H1 (cell line): ENCODE data around the gene WDR53. TPM values are rescaled to one million over a fixed set of nuclear protein-coding genes. Genes with fewer than 3 reads are reported as not detected.

Source experiments
- CTCF ChIA-PET: fragments of 300-600 bp; sonication (Branson Sonifier 250); formaldehyde crosslinking; loops from one replicate; lab custom pipeline; 2021; ENCODE audit not compliant: partially characterized antibody; lab: Charles Lee
- POLR2A ChIA-PET: fragments of 300-600 bp; sonication (Branson Sonifier 250); formaldehyde crosslinking; loops from one replicate; lab custom pipeline; 2021; ENCODE audit warnings: inconsistent platforms; ENCODE audit not compliant: partially characterized antibody; lab: Charles Lee
- DNase-seq, 2 experiments: peaks; one replicate each; pipeline versions ENCODE4 v3.0.0 to v3.0.0-alpha.2; 2010 to 2022; ENCODE audit warnings: low spot score in 2 of 2, low read depth in 1 of 2, mixed read lengths in 1 of 2
- FAIRE-seq: peaks from 2 replicates; lab custom pipeline; 2011; peaks lifted over from hg19 to GRCh38; lab: Jason Lieb, UNC
- H2AFZ ChIP-seq: 2 replicates; pipeline ENCODE4 v1.8.1; 2012; ENCODE audit warnings: low read length, inconsistent platforms
- H2AK5ac ChIP-seq: 2 replicates; pipeline ENCODE4 v1.6.1; 2013; ENCODE audit warnings: low read depth, low read length
- H2BK120ac ChIP-seq: replicated peaks from 2 replicates; pipeline ENCODE3; 2013; ENCODE audit warnings: low read depth, low read length, inconsistent platforms
- H2BK12ac ChIP-seq: 2 replicates; pipeline ENCODE4 v1.6.1; 2013; ENCODE audit warnings: low read depth, low read length
- H2BK15ac ChIP-seq: 2 replicates; pipeline ENCODE4 v1.6.1; 2013; ENCODE audit warnings: low read length
- H2BK20ac ChIP-seq: 2 replicates; pipeline ENCODE4 v1.6.1; 2013; ENCODE audit warnings: low read length
- H2BK5ac ChIP-seq: 2 replicates; pipeline ENCODE4 v1.6.1; 2013; ENCODE audit warnings: low read depth, low read length
- H3K14ac ChIP-seq: 2 replicates; pipeline ENCODE4 v1.6.1; 2013; ENCODE audit warnings: inconsistent platforms; ENCODE audit not compliant: insufficient read length
- H3K18ac ChIP-seq: 2 replicates; pipeline ENCODE4 v1.6.1; 2013; ENCODE audit warnings: low read length; ENCODE audit errors: extremely low read depth
- H3K23ac ChIP-seq: 2 replicates; pipeline ENCODE4 v1.6.1; 2013; ENCODE audit warnings: inconsistent platforms; ENCODE audit not compliant: insufficient read length
- H3K23me2 ChIP-seq: 2 replicates; pipeline ENCODE4 v1.6.1; 2013; ENCODE audit warnings: low read depth, low read length
- H3K27ac ChIP-seq: 2 replicates; pipeline ENCODE4 v1.6.1; 2011; ENCODE audit warnings: low read depth, low read length, inconsistent platforms
- H3K27me3 ChIP-seq, 4 experiments: replicated peaks in 1 of 4; 1 replicate in 1 of 4; 2 replicates in 3 of 4; pipeline versions ENCODE4 v1.6.1 to v1.8.1; 2011 to 2013; ENCODE audit warnings: low read length in 3 of 4, mild to moderate bottlenecking in 3 of 4, inconsistent platforms in 2 of 4, mixed read lengths in 2 of 4, moderate library complexity in 1 of 4; ENCODE audit not compliant: control insufficient read depth in 3 of 4, insufficient read depth in 3 of 4; ENCODE audit errors: extremely low read depth in 1 of 4
- H3K36me3 ChIP-seq, 4 experiments: 2 replicates each; pipeline versions ENCODE4 v1.6.1 to v1.8.1; 2011 to 2013; ENCODE audit warnings: mild to moderate bottlenecking in 4 of 4, low read length in 3 of 4, moderate library complexity in 2 of 4, control low read depth in 1 of 4, inconsistent platforms in 1 of 4; ENCODE audit not compliant: insufficient read depth in 4 of 4, control insufficient read depth in 2 of 4
- H3K4ac ChIP-seq: replicated peaks from 2 replicates; pipeline ENCODE3; 2013; ENCODE audit warnings: low read length, low read depth, mixed read lengths, inconsistent platforms; ENCODE audit not compliant: insufficient read length
- H3K4me1 ChIP-seq, 4 experiments: replicated peaks in 1 of 4; 1 replicate in 1 of 4; 2 replicates in 3 of 4; pipeline versions ENCODE4 v1.6.1 to v1.8.1; 2011 to 2013; ENCODE audit warnings: low read length in 3 of 4, inconsistent platforms in 2 of 4, mixed read lengths in 1 of 4; ENCODE audit not compliant: insufficient read depth in 4 of 4, control insufficient read depth in 3 of 4
- H3K4me2 ChIP-seq, 2 experiments: 2 replicates each; pipeline versions ENCODE4 v1.6.1 to v1.8.1; 2011 to 2013; ENCODE audit warnings: low read depth in 2 of 2, low read length in 2 of 2, control low read depth in 1 of 2, inconsistent platforms in 1 of 2, mild to moderate bottlenecking in 1 of 2; ENCODE audit not compliant: insufficient read depth in 1 of 2
- H3K4me3 ChIP-seq, 4 experiments: fragments of 200-600, 300-600 bp in 1 of 4; sonication (generic), shearing (Covaris generic), sonication (Bioruptor Twin) in 1 of 4; 2 replicates each; pipeline versions ENCODE4 v1.5.1 to v1.8.1; 2011 to 2016; ENCODE audit warnings: low read length in 4 of 4, low read depth in 3 of 4, control low read depth in 2 of 4, inconsistent platforms in 2 of 4, mild to moderate bottlenecking in 2 of 4, mixed read lengths in 1 of 4, moderate library complexity in 1 of 4; ENCODE audit not compliant: insufficient read depth in 2 of 4; ENCODE audit errors: extremely low read depth in 1 of 4
- H3K56ac ChIP-seq: replicated peaks from 2 replicates; pipeline ENCODE3; 2013; ENCODE audit warnings: low read depth, mild to moderate bottlenecking, mixed read lengths, low read length, inconsistent platforms; ENCODE audit not compliant: insufficient read length
- H3K79me1 ChIP-seq: 2 replicates; pipeline ENCODE4 v1.6.1; 2013; ENCODE audit warnings: low read depth, low read length, control low read depth
- H3K79me2 ChIP-seq, 2 experiments: 2 replicates each; pipeline versions ENCODE4 v1.6.1 to v1.8.1; 2012 to 2013; ENCODE audit warnings: low read length in 2 of 2, mild to moderate bottlenecking in 2 of 2, inconsistent platforms in 1 of 2; ENCODE audit not compliant: insufficient read depth in 2 of 2, control insufficient read depth in 1 of 2
- H3K9ac ChIP-seq, 4 experiments: replicated peaks in 1 of 4; 1 replicate in 1 of 4; 2 replicates in 3 of 4; pipeline versions ENCODE4 v1.6.1 to v1.8.1; 2011 to 2013; ENCODE audit warnings: low read depth in 3 of 4, low read length in 3 of 4, control low read depth in 2 of 4, mild to moderate bottlenecking in 2 of 4, moderate library complexity in 2 of 4, inconsistent platforms in 1 of 4; ENCODE audit errors: extremely low read depth in 1 of 4
- H3K9me3 ChIP-seq, 2 experiments: 2 replicates each; pipeline versions ENCODE4 v1.6.1 to v1.8.1; 2012 to 2013; ENCODE audit warnings: mild to moderate bottlenecking in 2 of 2, moderate library complexity in 2 of 2, control low read depth in 1 of 2, inconsistent platforms in 1 of 2, low read depth in 1 of 2, low read length in 1 of 2, mixed read lengths in 1 of 2; ENCODE audit not compliant: insufficient read depth in 2 of 2
- H4K20me1 ChIP-seq, 2 experiments: replicated peaks in 1 of 2; 2 replicates each; pipeline versions ENCODE3 to v1.8.1; 2011 to 2013; ENCODE audit warnings: inconsistent platforms in 2 of 2, low read length in 2 of 2, mild to moderate bottlenecking in 1 of 2; ENCODE audit not compliant: insufficient read depth in 2 of 2, control insufficient read depth in 1 of 2
- H4K5ac ChIP-seq: 2 replicates; pipeline ENCODE4 v1.6.1; 2013; ENCODE audit warnings: low read length, low read depth, mixed read lengths, inconsistent platforms; ENCODE audit not compliant: insufficient read length
- H4K8ac ChIP-seq: 2 replicates; pipeline ENCODE4 v1.8.0; 2013; ENCODE audit warnings: mild to moderate bottlenecking, moderate library complexity, low read length, inconsistent platforms; ENCODE audit not compliant: insufficient read depth; ENCODE audit errors: extremely low read depth
- H4K91ac ChIP-seq: replicated peaks from 2 replicates; pipeline ENCODE3; 2013; ENCODE audit warnings: low read length, mixed read lengths, inconsistent platforms; ENCODE audit not compliant: insufficient read length
- EP300 ChIP-seq, 2 experiments: IDR thresholded peaks; 1 replicate in 1 of 2; 2 replicates in 1 of 2; pipeline ENCODE4 v1.6.1; 2011 to 2012; ENCODE audit warnings: low read depth in 2 of 2, low read length in 2 of 2, mild to moderate bottlenecking in 2 of 2, borderline replicate concordance in 1 of 2, inconsistent platforms in 1 of 2, moderate library complexity in 1 of 2
- MAX ChIP-seq: IDR thresholded peaks from 2 replicates; pipeline ENCODE4 v1.6.1; 2012; ENCODE audit warnings: inconsistent platforms
- POU5F1 ChIP-seq: IDR thresholded peaks from 2 replicates; pipeline ENCODE4 v1.6.1; 2011; ENCODE audit warnings: low read depth, mild to moderate bottlenecking, low read length, moderate library complexity
- SIN3A ChIP-seq, 2 experiments: IDR thresholded peaks in 1 of 2; conservative IDR thresholded peaks in 1 of 2; 2 replicates each; pipeline ENCODE4 v1.6.1; 2011 to 2012; ENCODE audit warnings: low read length in 2 of 2, improper control_type of control experiment in 1 of 2, low read depth in 1 of 2, mild to moderate bottlenecking in 1 of 2
- SRF ChIP-seq: IDR thresholded peaks from 2 replicates; pipeline ENCODE4 v1.6.1; 2011; ENCODE audit warnings: mild to moderate bottlenecking, low read depth, low read length, moderate library complexity
- TAF7 ChIP-seq: optimal IDR thresholded peaks from 2 replicates; pipeline ENCODE3; 2011; ENCODE audit warnings: low read depth, mild to moderate bottlenecking, inconsistent platforms, low read length, moderate library complexity, borderline replicate concordance
- TCF12 ChIP-seq: IDR thresholded peaks from 2 replicates; pipeline ENCODE4 v1.6.1; 2011; ENCODE audit warnings: low read depth, mild to moderate bottlenecking, low read length
- TEAD4 ChIP-seq: IDR thresholded peaks from 2 replicates; pipeline ENCODE4 v1.6.1; 2012; ENCODE audit warnings: low read depth, low read length, inconsistent platforms, mixed read lengths
- YY1 ChIP-seq: IDR thresholded peaks from 2 replicates; pipeline ENCODE4 v1.6.1; 2011; ENCODE audit warnings: low read depth, mild to moderate bottlenecking, low read length
- ZNF274 ChIP-seq: IDR thresholded peaks from 2 replicates; pipeline ENCODE4 v1.7.0; 2012; ENCODE audit warnings: low read length, borderline replicate concordance; ENCODE audit errors: extremely low read depth
- WGBS, 2 experiments: shearing (Covaris generic) in 1 of 2; methylation state at CpG; one replicate each; pipeline versions ENCODE4 v1.1.6 to v1.1.7; 2013 to 2015; ENCODE audit warnings: low lambda C conversion rate in 2 of 2, mixed read lengths in 2 of 2, inconsistent platforms in 1 of 2, low coverage in 1 of 2, missing lambda C conversion rate in 1 of 2; ENCODE audit not compliant: insufficient replicate concordance in 2 of 2, insufficient coverage in 1 of 2, insufficient read length in 1 of 2; ENCODE audit errors: extremely low coverage in 1 of 2, missing lambda C conversion rate in 1 of 2; 5-methylcytosine and 5-hydroxymethylcytosine counted together
- polyA plus RNA-seq, 7 experiments: library from polyadenylated mRNA; depleted of rRNA in 3 of 7; stranded (reverse) in 5 of 7; unstranded in 2 of 7; fragments of >200 nt in 5 of 7; fragments of 200-250 nt in 2 of 7; gene quantifications; 1 replicate in 5 of 7; 2 replicates in 1 of 7; 4 replicates in 1 of 7; pipeline versions ENCODE4 v1.2.1 to v1.2.3, GENCODE V29; 2011 to 2013; ENCODE audit warnings: missing spikeins in 2 of 7, mixed read lengths in 2 of 7
- total RNA-seq: library from RNA; stranded (reverse); fragmentation: NEBNext Ultra II Directional; extraction: Animal tissue kit (Norgen Biotek cat#: 25700); gene quantifications from 2 replicates; pipeline ENCODE4 v1.2.1, GENCODE V29; 2021
- TF ChIP-seq, protein P1 (sequence below), 3 experiments: IDR thresholded peaks; 1 replicate in 2 of 3; 2 replicates in 1 of 3; pipeline versions ENCODE4 v1.5.1 to v1.6.1; 2011; ENCODE audit warnings: low read length in 3 of 3, mild to moderate bottlenecking in 3 of 3, inconsistent platforms in 2 of 3, low read depth in 1 of 3, moderate library complexity in 1 of 3; ENCODE audit not compliant: insufficient read depth in 1 of 3; ENCODE audit errors: control extremely low read depth in 1 of 3

The WDR53 gene
- total and polyA plus RNA-seq, 2 of the 8 experiments (the other 6 are each of a cell fraction or from before 2014, with no cell fraction given): 7.4 to 18.8 TPM

- ChIA-PET POLR2A (no interaction called here), CTCF (interaction anchor here (0.9 to 5.5 kb wide), 18 partner anchors 16 to 479 kb away, joined by 3 to 40 read pairs (median 4); partner anchors contain the start of genes NCBP2 and RNF168)
- FAIRE-seq (no peak), DNase-seq (no peak)
- peaks cover 19 to 21% of the 10 kb centered on the region in 2 experiments for H3K9me3 ChIP-seq
- no peak overlapping the region for H3K4me3 ChIP-seq
- H3K4me2 ChIP-seq: no peak overlapping the region
- no peak overlapping the region for H2BK15ac ChIP-seq
- H3K9ac ChIP-seq: no peak overlapping the region
- peaks cover 0 to 3% (median 1%) of the 10 kb centered on the region in 4 experiments; a peak in 2 of 7 replicates for H3K4me1 ChIP-seq
- no peak overlapping the region for H2BK20ac ChIP-seq
- H4K91ac ChIP-seq: no peak overlapping the region
- H2BK12ac ChIP-seq: no peak overlapping the region
- WGBS, 2 experiments: 88% methylated on average over 4 of the region's 4 CpGs; no CpG with 5 or more reads in 1 of the 2 experiments
- no peak overlapping the region for H3K27ac ChIP-seq
- no peak overlapping the region for H3K18ac ChIP-seq
- H3K79me1 ChIP-seq: no peaks in the 10 kb centered on the region
- no peaks in the 10 kb centered on the region for H3K79me2 ChIP-seq
- H2AK5ac ChIP-seq: no peak overlapping the region
- H2BK120ac ChIP-seq: no peak overlapping the region
- no peaks in the 10 kb centered on the region for H4K20me1 ChIP-seq
- H3K36me3 ChIP-seq: no peaks in the 10 kb centered on the region; a peak in 1 of 8 replicates
- peaks cover 2% of the 10 kb centered on the region; the same call in 1 of the 2 replicates for H3K23me2 ChIP-seq
- no peak overlapping the region for H3K23ac ChIP-seq
- no peak overlapping the region for H2BK5ac ChIP-seq
- TF ChIP-seq TAF7 (no peak), ZNF274 (no peak), YY1 (no peak), MAX (no peak), TEAD4 (no peak), SRF (no peak), TCF12 (no peak), SIN3A (conservative IDR thresholded peaks at IDR 0.05 in 1 of 2, IDR thresholded peaks at IDR 0.05 in 1 of 2; ENCODE audit: low read depth in 1 of 2, low read length in 2 of 2) (no peak), POU5F1 (no peak), EP300 (IDR thresholded peaks at IDR 0.05; ENCODE audit: borderline replicate concordance in 1 of 2, low read depth in 2 of 2, low read length in 2 of 2) (no peak)
- TF ChIP-seq, protein P1, sequence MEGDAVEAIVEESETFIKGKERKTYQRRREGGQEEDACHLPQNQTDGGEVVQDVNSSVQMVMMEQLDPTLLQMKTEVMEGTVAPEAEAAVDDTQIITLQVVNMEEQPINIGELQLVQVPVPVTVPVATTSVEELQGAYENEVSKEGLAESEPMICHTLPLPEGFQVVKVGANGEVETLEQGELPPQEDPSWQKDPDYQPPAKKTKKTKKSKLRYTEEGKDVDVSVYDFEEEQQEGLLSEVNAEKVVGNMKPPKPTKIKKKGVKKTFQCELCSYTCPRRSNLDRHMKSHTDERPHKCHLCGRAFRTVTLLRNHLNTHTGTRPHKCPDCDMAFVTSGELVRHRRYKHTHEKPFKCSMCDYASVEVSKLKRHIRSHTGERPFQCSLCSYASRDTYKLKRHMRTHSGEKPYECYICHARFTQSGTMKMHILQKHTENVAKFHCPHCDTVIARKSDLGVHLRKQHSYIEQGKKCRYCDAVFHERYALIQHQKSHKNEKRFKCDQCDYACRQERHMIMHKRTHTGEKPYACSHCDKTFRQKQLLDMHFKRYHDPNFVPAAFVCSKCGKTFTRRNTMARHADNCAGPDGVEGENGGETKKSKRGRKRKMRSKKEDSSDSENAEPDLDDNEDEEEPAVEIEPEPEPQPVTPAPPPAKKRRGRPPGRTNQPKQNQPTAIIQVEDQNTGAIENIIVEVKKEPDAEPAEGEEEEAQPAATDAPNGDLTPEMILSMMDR (IDR thresholded peaks at IDR 0.05; ENCODE audit: control extremely low read depth in 1 of 3, insufficient read depth in 1 of 3, low read depth in 1 of 3, low read length in 3 of 3): no peak
- no peak overlapping the region for H3K4ac ChIP-seq
- H2AFZ ChIP-seq: no peak overlapping the region
- no peak overlapping the region for H4K8ac ChIP-seq
- H3K27me3 ChIP-seq: no peaks in the 10 kb centered on the region
- H3K56ac ChIP-seq: no peak overlapping the region
- no peak overlapping the region for H4K5ac ChIP-seq
- H3K14ac ChIP-seq: no peak overlapping the region
Observed at GRCh38 chr3:196525141-196525540, 43.2 kb downstream of the WDR53 start.
